A673 (cell line): ENCODE measurements around the gene MRPS18A. TPM values are rescaled to one million over a fixed set of nuclear protein-coding genes. Genes with fewer than 3 reads are reported as not detected.

Experiments used
- BruUV-seq: library from RNA; stranded (reverse); fragments of 400-500 nt; replicated peaks from 2 replicates; lab custom pipeline; 2021; lab: Mats Ljungman, UMichigan
- CTCF ChIA-PET: fragments of 300-600 bp; sonication (Branson Sonifier 250); formaldehyde crosslinking; loops from one replicate; lab custom pipeline; 2022; ENCODE audit warnings: antibody characterized with exemption; lab: Charles Lee
- POLR2A ChIA-PET: fragments of 300-600 bp; sonication (Branson Sonifier 250); formaldehyde crosslinking; loops from one replicate; lab custom pipeline; 2022; ENCODE audit warnings: antibody characterized with exemption; ENCODE audit not compliant: low non-redundant PET; lab: Charles Lee
- DNase-seq: peaks from one replicate; pipeline ENCODE4 v3.0.0-alpha.2; 2015; ENCODE audit warnings: low spot score
- H3K27ac ChIP-seq: fragments of 200-600 bp; sonication (generic); 2 replicates; pipeline ENCODE4 v1.5.1; 2016; ENCODE audit warnings: mixed run types, low read depth, mild to moderate bottlenecking, mixed read lengths, antibody characterized with exemption, low read length; ENCODE audit not compliant: poor library complexity, severe bottlenecking
- H3K27me3 ChIP-seq: fragments of 200-600 bp; sonication (generic); replicated peaks from 2 replicates; pipeline ENCODE4 v1.6.1; 2017; ENCODE audit warnings: mixed run types, low read depth, mild to moderate bottlenecking, mixed read lengths, antibody characterized with exemption, low read length; ENCODE audit not compliant: insufficient read depth, poor library complexity
- H3K36me3 ChIP-seq: fragments of 200-600 bp; sonication (generic); 2 replicates; pipeline ENCODE4 v1.6.1; 2016; ENCODE audit warnings: mixed run types, mild to moderate bottlenecking, mixed read lengths, antibody characterized with exemption, low read length; ENCODE audit not compliant: insufficient read depth, poor library complexity, severe bottlenecking
- H3K4me1 ChIP-seq: fragments of 200-600 bp; sonication (generic); 2 replicates; pipeline ENCODE4 v1.6.1; 2017; ENCODE audit warnings: mixed run types, mild to moderate bottlenecking, mixed read lengths, antibody characterized with exemption, low read length; ENCODE audit not compliant: insufficient read depth, poor library complexity, severe bottlenecking
- H3K4me3 ChIP-seq: fragments of 200-600 bp; sonication (generic); 2 replicates; pipeline ENCODE4 v1.5.1; 2016; ENCODE audit warnings: low read depth, mixed run types, mild to moderate bottlenecking, mixed read lengths, low read length; ENCODE audit not compliant: poor library complexity, severe bottlenecking
- H3K9me3 ChIP-seq: fragments of 200-600 bp; sonication (generic); 2 replicates; pipeline ENCODE4 v1.6.1; 2016; ENCODE audit warnings: mixed run types, low read depth, mild to moderate bottlenecking, mixed read lengths, antibody characterized with exemption, low read length; ENCODE audit not compliant: poor library complexity, severe bottlenecking
- CTCF ChIP-seq: fragments of 300-800, 200-600 bp; sonication (generic); conservative IDR thresholded peaks from 2 replicates; pipeline ENCODE4 v1.5.1; 2017; ENCODE audit warnings: low read depth, mild to moderate bottlenecking, antibody characterized with exemption, low read length, moderate library complexity, mixed read lengths
- EZH2 ChIP-seq: fragments of 200-600 bp; sonication (generic); IDR thresholded peaks from 2 replicates; pipeline ENCODE4 v1.6.1; 2017; ENCODE audit warnings: borderline replicate concordance, low read depth, mild to moderate bottlenecking, mixed read lengths, antibody characterized with exemption, low read length; ENCODE audit not compliant: poor library complexity, severe bottlenecking
- intact Hi-C: fragments of 100-400 bp; cut with micrococcal nuclease; formaldehyde crosslinking; loops from one replicate; pipeline ENCODE4 v1.10.0; 2022; ENCODE audit not compliant: unreplicated experiment
- total RNA-seq: library from RNA; stranded (reverse); gene quantifications from 2 replicates; pipeline ENCODE4 v1.2.3, GENCODE V29; 2021

Gene MRPS18A
- total RNA-seq, 1 experiment from 2014 or later, result 64.6 TPM

- peaks cover 56% of the 10 kb centered on the region for H3K36me3 ChIP-seq
- POLR2A ChIA-PET, result interaction anchor here (0.7 kb wide), 1 partner anchor 478 kb away, joined by 3 read pairs; no protein-coding TSS in a partner anchor
Measured at GRCh38 chr6:43639984-43640800, 47.4 kb downstream of the MRPS18A start.

GRCh38 chr6:43636308-43636659 lies 51.3 kb downstream of the MRPS18A start:
- Histone ChIP-seq H3K27ac (peak overlapping the region; percentile 89), H3K4me3 (peak overlapping the region; percentile 98), H3K27me3 (no peaks in the 10 kb centered on the region), H3K36me3 (peaks cover 43% of the 10 kb centered on the region), H3K4me1 (peaks cover 39% of the 10 kb centered on the region), H3K9me3 (no peaks in the 10 kb centered on the region)
- intact Hi-C loops, result no loop called here
- POLR2A ChIA-PET, result no interaction called here
- CTCF ChIA-PET, result no interaction called here
- no peak for DNase-seq
- no peak for TF ChIP-seq CTCF
- TF ChIP-seq EZH2, result no peak
- no TSS peak for BruUV-seq

More at GRCh38 chr6:43639984-43640800, 47.4 kb downstream of the MRPS18A start:
- BruUV-seq, result no TSS peak
- TF ChIP-seq CTCF (no peak), EZH2 (no peak)
- Histone ChIP-seq H3K27ac (peak overlapping the region; percentile 66), H3K9me3 (no peaks in the 10 kb centered on the region), H3K27me3 (no peaks in the 10 kb centered on the region), H3K4me3 (no peak overlapping the region), H3K4me1 (peaks cover 33% of the 10 kb centered on the region)
- CTCF ChIA-PET, result interaction anchor here (1.1 kb wide), 1 partner anchor 27 kb away, joined by 3 read pairs; no protein-coding TSS in a partner anchor
- DNase-seq, result peak; percentile 84
- intact Hi-C loops, result no loop called here

- no peaks in the 10 kb centered on the region for H3K9me3 ChIP-seq
- DNase-seq, result peak; percentile 93
- no TSS peak for BruUV-seq
- peak within 1 kb of the TSS; percentile 98 for H3K4me3 ChIP-seq
- TF ChIP-seq CTCF, result no peak
- TF ChIP-seq EZH2, result no peak
- peak within 1 kb of the TSS; percentile 89 for H3K27ac ChIP-seq
- H3K36me3 ChIP-seq, result peaks cover 36% of the 10 kb centered on the region
- H3K4me1 ChIP-seq, result peaks cover 41% of the 10 kb centered on the region
- CTCF ChIA-PET, result no interaction called here
- POLR2A ChIA-PET, result interaction anchor here (0.5 kb wide), 1 partner anchor 397 kb away, joined by 7 read pairs; no protein-coding TSS in a partner anchor
- intact Hi-C loops, result no loop called here
- H3K27me3 ChIP-seq, result no peaks in the 10 kb centered on the region
Measured at GRCh38 chr6:43635387-43636307, 51.9 kb downstream of the MRPS18A start, which contains the start of gene MAD2L1BP. Gene MAD2L1BP, plus strand, starts transcription at chr6:43635840. Its CDS starts 36 bp downstream, at chr6:43635876.
